BE2C (cell line): ENCODE results near the gene NKIRAS1.

ENCODE experiments used
- DNase-seq: peaks from one replicate; pipeline ENCODE4 v3.0.0-alpha.2; 2020
- H3K27me3 ChIP-seq: fragments of 250-450 bp; sonication (Bioruptor Pico); 2 replicates; pipeline ENCODE4 v1.5.1; 2020; ENCODE audit warnings: mild to moderate bottlenecking
- H3K36me3 ChIP-seq: fragments of 250-450 bp; sonication (Bioruptor Pico); 2 replicates; pipeline ENCODE4 v1.5.1; 2020; ENCODE audit warnings: mild to moderate bottlenecking
- H3K4me1 ChIP-seq: fragments of 250-450 bp; sonication (Bioruptor Pico); 2 replicates; pipeline ENCODE4 v1.5.1; 2020
- H3K4me3 ChIP-seq: 2 replicates; pipeline ENCODE4 v1.5.1; 2011; ENCODE audit warnings: low read depth, low read length
- H3K9me3 ChIP-seq: fragments of 250-450 bp; sonication (Bioruptor Pico); 2 replicates; pipeline ENCODE4 v1.5.1; 2020
- CTCF ChIP-seq: IDR thresholded peaks from 2 replicates; pipeline ENCODE4 v1.5.1; 2012; ENCODE audit warnings: mild to moderate bottlenecking, low read depth, low read length

The NKIRAS1 gene

GRCh38 chr3:23950293-23950692 lies 33.5 kb upstream of the NKIRAS1 start:
- Histone ChIP-seq H3K36me3 (no peaks in the 10 kb centered on the region), H3K4me1 (no peaks in the 10 kb centered on the region), H3K27me3 (no peaks in the 10 kb centered on the region), H3K4me3 (no peak overlapping the region), H3K9me3 (no peaks in the 10 kb centered on the region)
- DNase-seq, result no peak
- TF ChIP-seq CTCF, result no peak

- H3K9me3 ChIP-seq, result no peaks in the 10 kb centered on the region
- DNase-seq, result no peak
- no peaks in the 10 kb centered on the region for H3K27me3 ChIP-seq
- no peaks in the 10 kb centered on the region for H3K36me3 ChIP-seq
- no peak for TF ChIP-seq CTCF
- H3K4me3 ChIP-seq, result no peak overlapping the region
- H3K4me1 ChIP-seq, result no peaks in the 10 kb centered on the region
These were observed 33.0 kb upstream of the NKIRAS1 start for GRCh38 chr3:23949784-23950183.

- Histone ChIP-seq H3K4me1 (no peaks in the 10 kb centered on the region), H3K4me3 (no peak overlapping the region), H3K27me3 (no peaks in the 10 kb centered on the region), H3K9me3 (no peaks in the 10 kb centered on the region), H3K36me3 (no peaks in the 10 kb centered on the region)
- DNase-seq, result no peak
- no peak for TF ChIP-seq CTCF
These were observed 32.0 kb upstream of the NKIRAS1 start for GRCh38 chr3:23948761-23949160.

- Histone ChIP-seq H3K27me3 (no peaks in the 10 kb centered on the region), H3K4me3 (peak overlapping the region; percentile 70), H3K9me3 (no peaks in the 10 kb centered on the region), H3K4me1 (no peaks in the 10 kb centered on the region), H3K36me3 (no peaks in the 10 kb centered on the region)
- peak; percentile 93 for DNase-seq
- TF ChIP-seq CTCF, result no peak
These were observed 29.3 kb upstream of the NKIRAS1 start for GRCh38 chr3:23945913-23946687.

GRCh38 chr3:23945663-23945912 lies 28.8 kb upstream of the NKIRAS1 start:
- Histone ChIP-seq H3K4me3 (peak overlapping the region; percentile 19; the same call in 1 of the 2 replicates), H3K36me3 (no peaks in the 10 kb centered on the region), H3K9me3 (no peaks in the 10 kb centered on the region), H3K4me1 (no peaks in the 10 kb centered on the region), H3K27me3 (no peaks in the 10 kb centered on the region)
- no peak for DNase-seq
- no peak for TF ChIP-seq CTCF

GRCh38 chr3:23944861-23945662 lies 28.3 kb upstream of the NKIRAS1 start, which contains the start of gene NR1D2:
Gene NR1D2, plus strand, starts transcription at chr3:23945286. Its CDS starts 293 bp downstream, at chr3:23945579.
- Histone ChIP-seq H3K27me3 (no peaks in the 10 kb centered on the region), H3K9me3 (no peaks in the 10 kb centered on the region), H3K36me3 (no peaks in the 10 kb centered on the region), H3K4me3 (peak within 1 kb of the TSS; percentile 70), H3K4me1 (no peaks in the 10 kb centered on the region)
- no peak for TF ChIP-seq CTCF
- DNase-seq, result peak; percentile 82
